K562 (cell line): ENCODE results near the gene PBRM1. TPM values are rescaled to one million over a fixed set of nuclear protein-coding genes. Genes with fewer than 3 reads are reported as not detected.

Experiments used
- ARID3B ChIP-seq: fragments of 250-450 bp; sonication (Bioruptor Pico); IDR thresholded peaks from 2 replicates; pipeline ENCODE4 v1.4.0; 2020; ENCODE audit warnings: borderline replicate concordance
- BRD4 ChIP-seq: fragments of 200-600 bp; sonication (generic); IDR thresholded peaks from 2 replicates; pipeline ENCODE4 v1.6.1; 2017; ENCODE audit warnings: inconsistent platforms
- DACH1 ChIP-seq: fragments of 450-650 bp; IDR thresholded peaks from 2 replicates; pipeline ENCODE4 v1.6.1; 2018; ENCODE audit not compliant: partially characterized antibody
- ERF ChIP-seq: fragments of 450-650 bp; formaldehyde crosslinking; IDR thresholded peaks from 2 replicates; pipeline ENCODE4 v1.4.0; 2020; ENCODE audit warnings: mild to moderate bottlenecking, mixed read lengths
- MEIS2 ChIP-seq: fragments of 450-650 bp; IDR thresholded peaks from 2 replicates; pipeline ENCODE4 v1.6.1; 2014; ENCODE audit warnings: mild to moderate bottlenecking; ENCODE audit not compliant: partially characterized antibody
- MITF ChIP-seq: IDR thresholded peaks from 2 replicates; pipeline ENCODE4 v1.6.1; 2014; ENCODE audit warnings: antibody characterized with exemption
- NCOA1 ChIP-seq: fragments of 450-650 bp; IDR thresholded peaks from 2 replicates; pipeline ENCODE4 v1.6.1; 2016; ENCODE audit warnings: low read depth
- POLR2AphosphoS2 ChIP-seq: IDR thresholded peaks from 2 replicates; pipeline ENCODE4 v1.6.1; 2012; ENCODE audit warnings: low read length, improper control_type of control experiment
- RBFOX2 ChIP-seq: fragments of 200-400 bp; formaldehyde crosslinking; IDR thresholded peaks from 2 replicates; pipeline ENCODE4 v1.6.1; 2017; ENCODE audit warnings: low read depth, mild to moderate bottlenecking, low read length, moderate library complexity
- RBM14 ChIP-seq: fragments of 200-400 bp; formaldehyde crosslinking; IDR thresholded peaks from 2 replicates; pipeline ENCODE4 v1.6.1; 2018; ENCODE audit warnings: low read depth, mild to moderate bottlenecking, low read length, moderate library complexity, borderline replicate concordance; ENCODE audit not compliant: insufficient read depth
- RBM17 ChIP-seq: fragments of 200-400 bp; formaldehyde crosslinking; IDR thresholded peaks from 2 replicates; pipeline ENCODE4 v1.6.1; 2017; ENCODE audit warnings: low read depth, mild to moderate bottlenecking, low read length, borderline replicate concordance
- ZKSCAN1 ChIP-seq: fragments of 150-350 bp; IDR thresholded peaks from 2 replicates; pipeline ENCODE4 v1.6.1; 2016; ENCODE audit warnings: low read depth, low read length
- ZNF224 ChIP-seq: sonication (generic); formaldehyde crosslinking; IDR thresholded peaks from 2 replicates; pipeline ENCODE4 v1.8.0; 2022; ENCODE audit warnings: mild to moderate bottlenecking, missing genetic modification reagents
- ZNF277 ChIP-seq: fragments of 250-450 bp; sonication (Bioruptor Pico); IDR thresholded peaks from 2 replicates; pipeline ENCODE4 v1.8.0; 2022; ENCODE audit warnings: inconsistent platforms, mild to moderate bottlenecking, moderate library complexity, borderline replicate concordance
- ZNF384 ChIP-seq: IDR thresholded peaks from 2 replicates; pipeline ENCODE4 v1.6.1; 2012; ENCODE audit warnings: low read depth, low read length, improper control_type of control experiment
- ZNF586 ChIP-seq: fragments of 450-650 bp; formaldehyde crosslinking; conservative IDR thresholded peaks from 2 replicates; pipeline ENCODE4 v1.4.0; 2020; ENCODE audit warnings: mild to moderate bottlenecking, moderate library complexity
- polyA plus RNA-seq, 8 experiments: library from polyadenylated mRNA; depleted of rRNA in 4 of 8; stranded (reverse) in 5 of 8; unstranded in 3 of 8; fragments of >200 nt; fragmentation: Nextera tagmentation in 2 of 8; fragmentation: Illumina TruSeq in 1 of 8; extraction: Ambion mirVana in 2 of 8; extraction: Trizol in 1 of 8; gene quantifications; 2 replicates each; pipeline versions ENCODE4 v1.2.1 to v1.2.3, GENCODE V29; 2011 to 2014; ENCODE audit warnings: inconsistent platforms in 1 of 8, missing spikeins in 1 of 8
- total RNA-seq, 7 experiments: library from RNA; depleted of rRNA in 6 of 7; stranded (reverse); fragments of >200 nt in 6 of 7; fragmentation: Illumina TruSeq in 2 of 7; extraction: Trizol in 2 of 7; gene quantifications; 2 replicates each; pipeline versions ENCODE4 v1.2.1 to v1.2.3, GENCODE V29; 2011 to 2021; ENCODE audit warnings: low replicate concordance in 1 of 7
- TF ChIP-seq, protein P1 (sequence below): fragments of 150-350 bp; IDR thresholded peaks from 2 replicates; pipeline ENCODE4 v1.6.1; 2014; ENCODE audit warnings: low read depth, mild to moderate bottlenecking, low read length, borderline replicate concordance
- TF ChIP-seq, protein P2 (sequence below), 2 experiments: fragments of 450-650 bp; IDR thresholded peaks; 2 replicates each; pipeline ENCODE4 v1.6.1; 2016

Gene PBRM1
- total and polyA plus RNA-seq, 9 of the 15 experiments (the other 6 are each of a cell fraction or from before 2014, with no cell fraction given), result 3.9 to 31.8 (median 19.0) TPM

DNA sequence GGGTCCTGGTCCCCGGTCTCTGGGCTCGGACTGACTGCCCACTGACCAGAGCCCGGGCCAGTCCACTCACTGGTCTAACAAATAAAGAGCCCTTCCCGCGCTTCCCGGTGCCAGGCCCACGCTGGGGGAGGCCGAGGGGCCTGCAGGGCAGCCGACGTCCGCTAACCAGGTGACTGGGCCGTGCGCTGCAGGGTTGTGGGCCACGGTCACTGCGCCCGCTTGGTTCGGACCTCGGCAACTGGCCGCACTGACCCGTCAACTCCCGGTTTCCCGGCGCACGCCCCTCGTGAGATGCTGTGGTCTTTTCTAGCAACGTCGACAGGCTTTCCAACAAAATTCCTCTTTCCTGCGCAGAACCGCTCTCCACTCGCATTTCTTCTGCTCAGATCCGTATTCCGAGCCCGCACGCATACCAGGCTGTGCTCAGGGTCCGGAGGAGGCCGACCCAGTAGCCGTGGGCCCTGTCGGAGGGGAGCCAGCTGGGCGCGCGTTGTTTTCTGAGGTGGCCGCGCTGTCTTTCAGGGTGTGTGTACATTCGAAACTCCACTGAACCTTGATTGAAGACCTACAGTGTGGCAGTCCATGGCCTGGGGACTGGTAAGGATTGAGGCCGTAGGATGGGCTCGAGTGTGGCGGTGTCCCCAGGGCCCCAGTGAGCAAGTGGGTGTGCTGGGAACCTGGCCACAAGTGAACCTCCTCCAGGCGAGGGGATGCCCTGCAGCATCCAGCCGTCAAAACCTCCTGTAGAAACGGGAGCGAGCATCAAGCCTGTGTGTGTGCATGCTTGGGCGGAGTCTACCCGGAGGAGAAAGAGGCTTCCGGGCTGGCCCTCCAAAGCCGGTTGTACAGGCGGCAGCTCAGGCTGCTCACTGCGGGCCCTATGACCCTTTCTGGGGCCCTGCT, 151.2 kb downstream of the PBRM1 start (continued):
- TF ChIP-seq ARID3B (no peak), RBM14 (no peak), ERF (CRISPR knock-in tag) (no peak), ZKSCAN1 (0 out of 2 replicates have a peak, but pooled peaks have one; percentile 40), MITF (no peak), ZNF586 (CRISPR knock-in tag) (no peak), DACH1 (no peak), ZNF224 (no peak), BRD4 (no peak), POLR2AphosphoS2 (no peak), RBM17 (no peak), ZNF384 (no peak), RBFOX2 (peak; percentile 73), ZNF277 (no peak), MEIS2 (no peak), NCOA1 (no peak)
- TF ChIP-seq, protein P1, sequence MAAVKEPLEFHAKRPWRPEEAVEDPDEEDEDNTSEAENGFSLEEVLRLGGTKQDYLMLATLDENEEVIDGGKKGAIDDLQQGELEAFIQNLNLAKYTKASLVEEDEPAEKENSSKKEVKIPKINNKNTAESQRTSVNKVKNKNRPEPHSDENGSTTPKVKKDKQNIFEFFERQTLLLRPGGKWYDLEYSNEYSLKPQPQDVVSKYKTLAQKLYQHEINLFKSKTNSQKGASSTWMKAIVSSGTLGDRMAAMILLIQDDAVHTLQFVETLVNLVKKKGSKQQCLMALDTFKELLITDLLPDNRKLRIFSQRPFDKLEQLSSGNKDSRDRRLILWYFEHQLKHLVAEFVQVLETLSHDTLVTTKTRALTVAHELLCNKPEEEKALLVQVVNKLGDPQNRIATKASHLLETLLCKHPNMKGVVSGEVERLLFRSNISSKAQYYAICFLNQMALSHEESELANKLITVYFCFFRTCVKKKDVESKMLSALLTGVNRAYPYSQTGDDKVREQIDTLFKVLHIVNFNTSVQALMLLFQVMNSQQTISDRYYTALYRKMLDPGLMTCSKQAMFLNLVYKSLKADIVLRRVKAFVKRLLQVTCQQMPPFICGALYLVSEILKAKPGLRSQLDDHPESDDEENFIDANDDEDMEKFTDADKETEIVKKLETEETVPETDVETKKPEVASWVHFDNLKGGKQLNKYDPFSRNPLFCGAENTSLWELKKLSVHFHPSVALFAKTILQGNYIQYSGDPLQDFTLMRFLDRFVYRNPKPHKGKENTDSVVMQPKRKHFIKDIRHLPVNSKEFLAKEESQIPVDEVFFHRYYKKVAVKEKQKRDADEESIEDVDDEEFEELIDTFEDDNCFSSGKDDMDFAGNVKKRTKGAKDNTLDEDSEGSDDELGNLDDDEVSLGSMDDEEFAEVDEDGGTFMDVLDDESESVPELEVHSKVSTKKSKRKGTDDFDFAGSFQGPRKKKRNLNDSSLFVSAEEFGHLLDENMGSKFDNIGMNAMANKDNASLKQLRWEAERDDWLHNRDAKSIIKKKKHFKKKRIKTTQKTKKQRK, result no peak
- TF ChIP-seq, protein P2, sequence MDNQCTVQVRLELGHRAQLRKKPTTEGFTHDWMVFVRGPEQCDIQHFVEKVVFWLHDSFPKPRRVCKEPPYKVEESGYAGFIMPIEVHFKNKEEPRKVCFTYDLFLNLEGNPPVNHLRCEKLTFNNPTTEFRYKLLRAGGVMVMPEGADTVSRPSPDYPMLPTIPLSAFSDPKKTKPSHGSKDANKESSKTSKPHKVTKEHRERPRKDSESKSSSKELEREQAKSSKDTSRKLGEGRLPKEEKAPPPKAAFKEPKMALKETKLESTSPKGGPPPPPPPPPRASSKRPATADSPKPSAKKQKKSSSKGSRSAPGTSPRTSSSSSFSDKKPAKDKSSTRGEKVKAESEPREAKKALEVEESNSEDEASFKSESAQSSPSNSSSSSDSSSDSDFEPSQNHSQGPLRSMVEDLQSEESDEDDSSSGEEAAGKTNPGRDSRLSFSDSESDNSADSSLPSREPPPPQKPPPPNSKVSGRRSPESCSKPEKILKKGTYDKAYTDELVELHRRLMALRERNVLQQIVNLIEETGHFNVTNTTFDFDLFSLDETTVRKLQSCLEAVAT (IDR thresholded peaks at IDR 0.05), result no peak
